Middle frontal gyrus (tissue), 1 donor: ENCODE data around the gene PIP5K1B.

Experiments
- DNase-seq: peaks from one replicate; pipeline ENCODE4 v3.0.0-alpha.2; 2015; ENCODE audit warnings: low spot score; ENCODE audit errors: extremely low spot score

PIP5K1B gene

GRCh38 chr9:68905129-68905528, 200.1 kb downstream of the PIP5K1B start:
- DNase-seq: no peak

- DNase-seq: no peak
Measured at GRCh38 chr9:68907910-68908309, 202.9 kb downstream of the PIP5K1B start.

- DNase-seq: no peak
Measured at GRCh38 chr9:68912561-68912960, 207.5 kb downstream of the PIP5K1B start.

- no peak for DNase-seq
Measured at GRCh38 chr9:68913054-68913453, 208.0 kb downstream of the PIP5K1B start.

- no peak for DNase-seq
Measured at GRCh38 chr9:68914751-68915150, 209.7 kb downstream of the PIP5K1B start.

GRCh38 chr9:68919661-68920060, 214.6 kb downstream of the PIP5K1B start:
- DNase-seq: no peak

GRCh38 chr9:68920921-68921320, 215.9 kb downstream of the PIP5K1B start:
- DNase-seq: no peak

- no peak for DNase-seq
Measured at GRCh38 chr9:68923480-68923879, 218.4 kb downstream of the PIP5K1B start.

- no peak for DNase-seq
Measured at GRCh38 chr9:68925175-68925574, 220.1 kb downstream of the PIP5K1B start.

- no peak for DNase-seq
Measured at GRCh38 chr9:68927165-68927564, 222.1 kb downstream of the PIP5K1B start.

- DNase-seq: no peak
Measured at GRCh38 chr9:68931821-68932220, 226.8 kb downstream of the PIP5K1B start.

- no peak for DNase-seq
Measured at GRCh38 chr9:68932458-68932857, 227.4 kb downstream of the PIP5K1B start.

GRCh38 chr9:68933434-68934328, 228.6 kb downstream of the PIP5K1B start:
- no peak for DNase-seq

GRCh38 chr9:68934329-68934644, 229.2 kb downstream of the PIP5K1B start:
- DNase-seq: no peak

- no peak for DNase-seq
Measured at GRCh38 chr9:68940573-68940972, 235.5 kb downstream of the PIP5K1B start.

GRCh38 chr9:68941780-68942459, 236.9 kb downstream of the PIP5K1B start:
- no peak for DNase-seq

GRCh38 chr9:68942790-68943189, 237.8 kb downstream of the PIP5K1B start:
- no peak for DNase-seq

- no peak for DNase-seq
Measured at GRCh38 chr9:68947015-68947414, 242.0 kb downstream of the PIP5K1B start.

- DNase-seq: no peak
Measured at GRCh38 chr9:68947842-68948569, 243.0 kb downstream of the PIP5K1B start.

- DNase-seq: no peak
Measured at GRCh38 chr9:68949271-68950000, 244.4 kb downstream of the PIP5K1B start.

GRCh38 chr9:68950188-68950587, 245.1 kb downstream of the PIP5K1B start:
- DNase-seq: no peak
